Activated CD8-positive, alpha-beta T cell treated with anti-CD3 and anti-CD28 coated beads for 36 hours (primary cell): ENCODE measurements around the gene RALB. TPM values are rescaled to one million over a fixed set of nuclear protein-coding genes. Genes with fewer than 3 reads are reported as not detected.

Experiments used
- ATAC-seq: fragments of 200-7000 bp; cut with Tn5 transposase; one replicate; pipeline ENCODE4 v1.10.0; 2021; ENCODE audit warnings: mild to moderate bottlenecking, moderate library complexity
- CTCF ChIA-PET: fragments of 350-600 bp; sonication (Branson Sonifier 250); formaldehyde crosslinking; loops from one replicate; lab custom pipeline; 2021; ENCODE audit warnings: antibody characterized with exemption; lab: Charles Lee
- POLR2A ChIA-PET: fragments of 350-600 bp; sonication (Branson Sonifier 250); formaldehyde crosslinking; loops from one replicate; lab custom pipeline; 2021; ENCODE audit warnings: antibody characterized with exemption; lab: Charles Lee
- DNase-seq: peaks from one replicate; pipeline ENCODE4 v3.0.0-alpha.2; 2020
- H3K27ac Mint-ChIP-seq: one replicate; pipeline ENCODE4 v1.8.0; 2021; ENCODE audit warnings: mild to moderate bottlenecking, mixed read lengths
- H3K27me3 Mint-ChIP-seq: one replicate; pipeline ENCODE4 v1.8.0; 2021; ENCODE audit warnings: mixed read lengths
- H3K36me3 Mint-ChIP-seq: one replicate; pipeline ENCODE4 v1.8.0; 2021; ENCODE audit warnings: low read depth, mixed read lengths
- H3K4me1 Mint-ChIP-seq: one replicate; pipeline ENCODE4 v1.8.0; 2021; ENCODE audit warnings: low read depth, mixed read lengths
- H3K4me3 Mint-ChIP-seq: one replicate; pipeline ENCODE4 v1.8.0; 2021; ENCODE audit warnings: mild to moderate bottlenecking, moderate library complexity, mixed read lengths
- H3K9me3 Mint-ChIP-seq: one replicate; pipeline ENCODE4 v1.8.0; 2021; ENCODE audit warnings: mixed read lengths
- intact Hi-C: fragments of 100-400 bp; cut with micrococcal nuclease; formaldehyde crosslinking; loops from one replicate; pipeline ENCODE4 v1.10.0; 2022
- total RNA-seq, 2 experiments: library from RNA; stranded (reverse); gene quantifications; one replicate each; pipeline ENCODE4 v1.2.3, GENCODE V29; 2021
- TF ChIP-seq, protein P1 (sequence below): fragments of 200-600 bp; IDR thresholded peaks from one replicate; pipeline ENCODE4 v1.8.0; 2022; ENCODE audit warnings: antibody characterized with exemption, mild to moderate bottlenecking

The RALB gene
- total RNA-seq, 2 experiments from 2014 or later = 16.7 to 17.6 TPM

DNA sequence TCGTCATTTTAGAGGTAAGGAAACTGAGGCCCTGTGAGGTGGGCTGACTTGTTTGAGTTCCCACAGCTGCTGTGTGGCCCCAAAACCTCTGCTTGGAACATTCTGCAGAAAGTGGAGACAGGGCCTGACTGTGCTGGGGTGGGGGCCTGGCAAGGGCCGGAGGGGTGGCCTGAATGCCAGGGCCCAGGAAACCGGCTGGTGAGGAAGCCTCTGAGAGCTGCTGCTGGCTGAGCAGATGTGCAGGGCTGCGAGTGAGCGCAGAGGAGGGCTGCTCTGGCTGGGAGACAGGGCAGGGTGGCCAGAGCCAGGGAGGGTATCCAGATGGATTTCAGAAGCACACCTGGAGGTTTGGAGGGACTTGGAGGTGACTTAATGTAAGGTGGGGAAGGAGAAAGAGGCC, 63.4 kb downstream of the RALB start:
- ATAC-seq (no peak), DNase-seq (no peak)
- Mint-ChIP-seq H3K27ac (no peak overlapping the region), H3K4me3 (no peak overlapping the region), H3K9me3 (no peaks in the 10 kb centered on the region), H3K27me3 (no peaks in the 10 kb centered on the region), H3K36me3 (no peaks in the 10 kb centered on the region), H3K4me1 (peaks cover 19% of the 10 kb centered on the region)
- TF ChIP-seq, protein P1, sequence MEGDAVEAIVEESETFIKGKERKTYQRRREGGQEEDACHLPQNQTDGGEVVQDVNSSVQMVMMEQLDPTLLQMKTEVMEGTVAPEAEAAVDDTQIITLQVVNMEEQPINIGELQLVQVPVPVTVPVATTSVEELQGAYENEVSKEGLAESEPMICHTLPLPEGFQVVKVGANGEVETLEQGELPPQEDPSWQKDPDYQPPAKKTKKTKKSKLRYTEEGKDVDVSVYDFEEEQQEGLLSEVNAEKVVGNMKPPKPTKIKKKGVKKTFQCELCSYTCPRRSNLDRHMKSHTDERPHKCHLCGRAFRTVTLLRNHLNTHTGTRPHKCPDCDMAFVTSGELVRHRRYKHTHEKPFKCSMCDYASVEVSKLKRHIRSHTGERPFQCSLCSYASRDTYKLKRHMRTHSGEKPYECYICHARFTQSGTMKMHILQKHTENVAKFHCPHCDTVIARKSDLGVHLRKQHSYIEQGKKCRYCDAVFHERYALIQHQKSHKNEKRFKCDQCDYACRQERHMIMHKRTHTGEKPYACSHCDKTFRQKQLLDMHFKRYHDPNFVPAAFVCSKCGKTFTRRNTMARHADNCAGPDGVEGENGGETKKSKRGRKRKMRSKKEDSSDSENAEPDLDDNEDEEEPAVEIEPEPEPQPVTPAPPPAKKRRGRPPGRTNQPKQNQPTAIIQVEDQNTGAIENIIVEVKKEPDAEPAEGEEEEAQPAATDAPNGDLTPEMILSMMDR = no peak
- POLR2A ChIA-PET = no interaction called here
- intact Hi-C loops = loop anchor here (10.0 kb wide), 1 partner anchor 201 kb away; no protein-coding TSS in a partner anchor
- CTCF ChIA-PET = interaction anchor here (1.3 to 6.3 kb wide), 2 partner anchors 139 to 140 kb away, joined by 4 to 79 read pairs; no protein-coding TSS in a partner anchor

DNA sequence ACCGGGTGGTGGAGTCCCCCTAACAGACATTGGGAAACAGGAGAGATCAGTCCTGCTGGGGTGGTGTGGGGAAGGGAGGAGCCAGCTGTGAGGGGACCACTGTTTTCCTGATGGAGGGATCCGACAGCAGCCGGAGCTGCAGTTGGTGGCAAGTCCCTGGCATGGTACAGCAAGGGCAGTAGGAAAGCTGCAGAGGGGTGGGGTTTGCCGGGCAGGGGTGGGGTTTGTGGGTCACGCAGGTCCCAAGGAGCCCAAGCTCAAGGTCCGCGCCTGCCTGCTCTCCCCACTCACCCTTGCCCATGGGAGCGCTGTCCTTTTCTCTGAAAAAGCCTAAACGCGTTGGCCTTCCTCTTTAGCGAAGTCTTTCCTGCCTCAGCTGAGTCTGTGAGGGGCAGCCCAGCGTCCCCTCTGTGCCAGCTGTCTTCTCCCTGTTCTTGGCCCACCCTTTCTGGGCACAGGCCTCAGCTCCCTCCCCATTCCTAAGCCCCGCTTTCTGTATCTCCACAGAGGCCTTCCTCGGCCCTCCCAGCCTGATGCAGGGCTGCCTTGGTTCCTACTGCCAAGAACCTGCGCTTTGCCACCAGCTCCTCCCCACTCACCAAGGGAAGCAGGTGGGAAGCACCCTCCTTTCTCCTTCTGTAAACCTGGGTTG, 64.0 kb downstream of the RALB start:
- Mint-ChIP-seq H3K4me1 (peaks cover 19% of the 10 kb centered on the region), H3K27ac (no peak overlapping the region), H3K36me3 (no peaks in the 10 kb centered on the region), H3K9me3 (no peaks in the 10 kb centered on the region), H3K4me3 (no peak overlapping the region), H3K27me3 (no peaks in the 10 kb centered on the region)
- ChIA-PET POLR2A (no interaction called here), CTCF (interaction anchor here (1.2 to 1.3 kb wide), 2 partner anchors 115 to 140 kb away, joined by 3 to 4 read pairs; no protein-coding TSS in a partner anchor)
- DNase-seq (no peak), ATAC-seq (no peak)
- intact Hi-C loops = loop anchor here (10.0 kb wide), 1 partner anchor 202 kb away; no protein-coding TSS in a partner anchor
- TF ChIP-seq, protein P1 = no peak

DNA sequence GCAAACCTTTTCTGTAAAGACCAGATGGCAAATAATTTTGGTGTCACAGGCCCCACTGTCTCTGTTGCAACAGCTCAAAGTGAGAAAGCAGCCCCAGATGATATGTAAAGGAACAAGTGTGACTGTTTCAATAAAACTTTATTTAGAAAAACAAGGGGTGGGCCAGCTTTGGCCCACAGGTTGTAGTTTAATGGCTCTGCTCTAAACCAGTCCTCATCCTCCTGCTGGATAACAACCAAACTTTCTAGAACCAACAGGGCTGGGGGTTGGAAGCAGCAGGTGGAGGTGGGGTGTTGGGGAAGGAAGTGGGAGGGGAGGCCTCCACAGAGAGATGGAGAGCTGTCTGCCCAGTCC, 64.5 kb downstream of the RALB start:
- intact Hi-C loops = loop anchor here (10.0 kb wide), 1 partner anchor 202 kb away; no protein-coding TSS in a partner anchor
- Mint-ChIP-seq H3K9me3 (no peaks in the 10 kb centered on the region), H3K4me3 (no peak overlapping the region), H3K27ac (no peak overlapping the region), H3K36me3 (no peaks in the 10 kb centered on the region), H3K27me3 (no peaks in the 10 kb centered on the region), H3K4me1 (peaks cover 19% of the 10 kb centered on the region)
- ATAC-seq (no peak), DNase-seq (no peak)
- CTCF ChIA-PET = interaction anchor here (1.2 to 1.3 kb wide), 2 partner anchors 115 to 141 kb away, joined by 3 to 4 read pairs; no protein-coding TSS in a partner anchor
- TF ChIP-seq, protein P1 = no peak
- POLR2A ChIA-PET = no interaction called here

DNA sequence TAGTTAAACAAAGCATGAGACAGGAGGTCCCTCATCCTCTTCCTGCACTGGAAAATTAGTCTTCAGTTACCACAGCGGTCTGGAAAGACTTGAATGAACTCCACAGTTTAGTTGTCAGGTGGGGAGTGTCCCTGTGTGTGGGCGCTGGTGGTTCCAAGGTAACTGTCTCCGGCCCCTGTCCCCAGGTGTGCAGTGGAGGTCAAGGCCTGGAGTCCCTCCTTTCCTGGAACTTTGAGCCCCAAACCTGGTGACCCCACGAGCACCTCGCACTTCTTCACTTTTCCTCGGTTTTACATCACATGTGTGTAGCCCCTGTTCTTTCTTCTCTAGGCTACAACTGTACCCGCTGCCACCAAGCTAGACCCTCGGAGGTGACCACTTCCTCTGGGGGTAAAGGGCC, 65.3 kb downstream of the RALB start:
- Mint-ChIP-seq H3K9me3 (no peaks in the 10 kb centered on the region), H3K27me3 (no peaks in the 10 kb centered on the region), H3K36me3 (no peaks in the 10 kb centered on the region), H3K27ac (no peak overlapping the region), H3K4me1 (peaks cover 19% of the 10 kb centered on the region), H3K4me3 (no peak overlapping the region)
- TF ChIP-seq, protein P1 = no peak
- intact Hi-C loops = loop anchor here (10.0 kb wide), 1 partner anchor 203 kb away; no protein-coding TSS in a partner anchor
- ChIA-PET CTCF (interaction anchor here (0.6 to 1.2 kb wide), 2 partner anchors 116 to 141 kb away, joined by 3 to 4 read pairs; no protein-coding TSS in a partner anchor), POLR2A (no interaction called here)
- ATAC-seq (no peak), DNase-seq (no peak)

DNA sequence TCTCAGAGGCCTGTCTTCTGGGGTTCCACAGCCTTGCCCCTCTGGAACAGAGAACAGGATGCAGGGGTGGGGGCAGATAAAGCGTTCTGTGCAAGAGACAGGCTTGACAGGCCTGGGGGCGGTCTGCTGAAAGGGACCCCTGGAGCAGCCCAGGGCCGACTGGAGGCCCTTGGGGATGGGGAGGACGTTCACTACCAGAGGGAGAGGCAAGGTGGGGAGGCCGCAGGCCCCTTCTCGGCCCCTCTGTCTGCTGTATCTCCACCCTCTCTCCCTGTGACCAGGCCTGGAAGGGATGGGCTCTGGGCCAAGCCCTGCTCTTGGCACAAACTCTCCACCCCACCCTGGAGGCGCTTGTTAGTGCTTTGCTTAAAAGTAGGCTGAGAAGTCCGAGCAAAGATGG, 66.0 kb downstream of the RALB start:
- ChIA-PET POLR2A (no interaction called here), CTCF (no interaction called here)
- intact Hi-C loops = loop anchor here (10.0 kb wide), 1 partner anchor 204 kb away; no protein-coding TSS in a partner anchor
- DNase-seq (no peak), ATAC-seq (no peak)
- Mint-ChIP-seq H3K4me3 (no peak overlapping the region), H3K9me3 (no peaks in the 10 kb centered on the region), H3K36me3 (no peaks in the 10 kb centered on the region), H3K4me1 (peaks cover 14% of the 10 kb centered on the region), H3K27me3 (no peaks in the 10 kb centered on the region), H3K27ac (no peak overlapping the region)
- TF ChIP-seq, protein P1 = no peak
